MM.1S (cell line): ENCODE results near the gene GPR157.

ENCODE experiments used
- CTCF ChIP-seq: fragments of 300-600 bp; sonication (generic); IDR thresholded peaks from 2 replicates; pipeline ENCODE4 v1.5.1; 2016; ENCODE audit warnings: antibody characterized with exemption, low read length, mixed read lengths
- EZH2phosphoT487 ChIP-seq: fragments of 300-600 bp; sonication (generic); IDR thresholded peaks from 2 replicates; pipeline ENCODE4 v1.6.1; 2018; ENCODE audit warnings: antibody characterized with exemption, low read length

DNA sequence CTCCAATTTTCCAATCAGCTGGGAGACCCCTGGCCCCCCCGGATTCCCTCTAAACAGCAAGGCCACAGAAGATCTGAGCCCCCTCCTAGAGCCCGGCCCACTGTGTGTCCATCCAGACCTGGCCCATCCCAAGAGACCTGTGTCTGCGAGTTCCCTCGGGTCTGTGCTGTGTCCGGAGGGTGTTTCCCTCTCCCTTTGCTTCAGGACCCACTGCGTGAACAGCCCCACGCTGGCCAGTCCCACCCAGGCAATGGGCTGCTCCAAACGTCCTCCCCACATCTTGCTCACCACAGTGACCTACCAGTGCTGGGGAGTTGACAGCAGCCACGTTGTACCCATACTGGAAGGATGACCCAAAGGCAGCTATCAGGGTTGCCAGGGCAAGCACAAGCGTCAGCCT, 71.1 kb downstream of the GPR157 start:
- TF ChIP-seq EZH2phosphoT487 (no peak), CTCF (no peak)
